SK-N-MC (cell line): ENCODE results near the gene PLP2.
"Not testable (repeated sequence)": the region's sequence is repeated elsewhere in the genome, so short reads cannot be mapped to it uniquely, and the experiment has no call there.

ENCODE experiments used
- EZH2 ChIP-seq: fragments of 200-600 bp; sonication (generic); IDR thresholded peaks from one replicate; pipeline ENCODE4 v1.6.1; 2017; ENCODE audit warnings: antibody characterized with exemption
- POLR2AphosphoS5 ChIP-seq: IDR thresholded peaks from 2 replicates; pipeline ENCODE4 v1.6.1; 2012; ENCODE audit warnings: mild to moderate bottlenecking, low read depth, low read length, borderline replicate concordance

- not testable (repeated sequence) for TF ChIP-seq EZH2, POLR2AphosphoS5
These were observed 29.4 kb upstream of the PLP2 start for GRCh38 chrX:49142264-49142663.
